Stimulated activated CD8-positive, alpha-beta memory T cell treated with anti-CD3 and anti-CD28 coated beads, Interleukin-12 subunit alpha, Interleukin-12 subunit beta, amount 100 ng/mL, for 24 hours (primary cell): Measurements from ENCODE around the gene CREM.
"Not testable (repeated sequence)": the region's sequence is repeated elsewhere in the genome, so short reads cannot be mapped to it uniquely, and the experiment has no call there.

Experiments
- DNase-seq: peaks from one replicate; pipeline ENCODE4 v3.0.0-alpha.2; 2020; ENCODE audit errors: extremely low read depth

CREM gene

DNA sequence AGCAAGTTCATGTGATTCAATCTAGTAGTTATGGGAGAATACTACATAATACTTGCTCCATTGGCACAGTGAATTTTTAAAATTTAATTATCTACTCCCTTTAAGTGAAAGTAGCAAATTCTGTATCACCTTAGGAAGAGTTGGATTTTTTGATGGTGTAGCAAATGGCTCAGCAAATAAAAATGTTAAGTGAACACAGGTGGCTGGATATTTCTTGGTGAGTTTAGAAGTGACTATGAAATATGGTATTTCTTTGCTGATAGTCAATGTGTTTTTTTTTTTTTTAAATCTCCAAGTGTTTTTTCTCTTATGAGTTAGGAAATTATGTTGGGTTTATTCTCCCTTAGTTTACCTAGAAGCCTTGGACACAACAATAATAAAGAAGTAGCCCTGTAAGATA, 67.8 kb downstream of the CREM start:
- no peak for DNase-seq

DNA sequence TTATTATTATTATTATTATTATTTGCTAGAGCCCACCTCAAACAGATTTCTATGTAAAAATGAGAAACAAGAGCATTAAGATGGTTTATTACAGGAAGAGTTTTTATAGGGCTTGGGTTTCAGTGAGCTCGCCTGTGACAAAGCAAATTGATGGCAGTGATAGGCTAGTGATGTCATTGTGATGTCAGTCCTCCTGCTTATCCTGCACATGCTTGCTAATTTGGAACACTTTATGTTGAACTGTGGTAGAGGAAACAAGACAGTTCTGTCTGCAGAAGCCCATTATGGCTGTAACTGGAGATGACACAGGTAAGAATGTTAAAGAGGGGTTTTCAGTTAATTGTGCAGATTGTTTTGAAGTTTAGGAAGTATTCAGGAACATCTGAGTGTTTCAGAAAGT, 68.3 kb downstream of the CREM start:
- DNase-seq: no peak

DNA sequence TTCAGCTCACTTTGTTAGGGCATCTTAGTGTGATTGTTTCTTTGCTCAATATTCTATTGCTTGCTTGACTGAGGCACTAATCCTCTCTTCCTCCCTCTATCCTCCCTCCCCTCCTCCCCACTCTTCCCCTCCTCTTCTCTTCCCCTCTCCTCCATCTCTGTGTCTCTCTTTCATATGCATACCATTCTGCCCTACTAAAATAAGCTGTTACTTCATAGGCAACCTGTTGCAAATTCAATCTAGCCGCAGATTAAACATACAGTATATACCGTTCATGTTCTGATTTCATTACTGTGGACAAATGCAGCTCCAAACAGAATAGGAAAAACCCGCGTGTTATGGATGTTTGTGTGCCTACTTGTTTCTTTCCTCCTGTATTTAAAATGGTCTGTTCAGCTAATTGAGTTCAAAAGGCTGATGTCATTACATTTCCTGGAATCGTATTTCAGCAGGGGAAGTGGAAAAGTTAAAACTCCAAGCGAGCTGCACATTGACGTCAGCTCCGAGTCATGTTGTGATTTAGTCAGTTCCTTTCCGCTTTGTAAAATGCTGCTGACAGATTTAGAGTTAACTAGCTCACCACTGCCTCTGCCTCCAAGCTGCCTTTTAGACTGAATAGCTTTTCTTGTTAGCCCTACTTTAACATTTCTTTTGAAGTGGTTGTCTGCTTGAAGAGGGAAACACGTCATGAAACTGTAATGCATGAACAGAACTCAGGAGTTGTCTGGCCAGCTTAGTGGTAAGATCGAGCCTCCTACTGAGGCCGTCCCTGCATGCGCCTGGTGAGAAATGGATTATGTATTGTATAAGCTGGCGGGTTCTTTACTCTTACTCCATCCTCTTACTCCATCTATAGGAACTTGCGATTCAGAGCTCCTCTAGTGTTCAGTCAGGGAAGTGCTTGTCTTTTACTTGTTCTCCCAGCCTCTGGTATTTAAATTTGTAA, 69.0 kb downstream of the CREM start:
- peak; percentile 30 for DNase-seq

DNA sequence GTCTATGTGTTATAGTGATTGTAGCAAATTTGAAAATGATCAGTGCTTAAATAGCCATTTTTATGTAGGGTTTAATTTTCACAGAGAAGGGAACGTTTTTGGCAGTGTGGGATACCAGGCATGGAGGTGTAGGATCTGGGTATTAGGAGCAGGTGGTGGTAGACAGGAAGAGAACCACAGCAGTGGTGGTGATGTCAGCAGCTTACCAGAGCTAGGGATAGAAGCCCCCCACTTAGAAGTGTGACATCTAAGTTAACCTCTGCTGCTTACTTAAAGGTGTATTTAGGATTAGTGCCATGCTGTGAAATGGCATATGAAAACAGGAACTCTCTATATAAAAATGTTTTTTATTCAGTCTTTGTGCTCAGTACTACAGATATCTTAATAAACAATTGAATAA, 73.8 kb downstream of the CREM start:
- no peak for DNase-seq

DNA sequence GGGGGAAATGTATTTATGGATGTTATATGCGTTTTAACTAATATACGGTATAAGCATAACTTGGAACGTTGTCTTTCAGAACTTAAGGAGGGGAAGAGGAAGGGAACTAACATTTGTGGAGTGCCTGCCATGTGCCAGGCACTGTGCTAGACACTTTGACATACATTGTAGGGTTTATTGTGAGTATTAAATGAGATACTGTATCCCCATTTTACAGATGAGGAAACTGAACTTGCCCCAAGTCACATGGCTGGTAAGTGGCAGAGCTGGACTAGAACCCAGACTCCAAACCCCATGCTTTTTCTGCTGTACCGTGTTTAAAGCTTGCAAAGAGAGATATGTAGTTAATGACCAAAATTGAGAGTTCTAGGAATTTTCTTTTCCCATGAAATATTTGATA, 74.6 kb downstream of the CREM start:
- no peak for DNase-seq

DNA sequence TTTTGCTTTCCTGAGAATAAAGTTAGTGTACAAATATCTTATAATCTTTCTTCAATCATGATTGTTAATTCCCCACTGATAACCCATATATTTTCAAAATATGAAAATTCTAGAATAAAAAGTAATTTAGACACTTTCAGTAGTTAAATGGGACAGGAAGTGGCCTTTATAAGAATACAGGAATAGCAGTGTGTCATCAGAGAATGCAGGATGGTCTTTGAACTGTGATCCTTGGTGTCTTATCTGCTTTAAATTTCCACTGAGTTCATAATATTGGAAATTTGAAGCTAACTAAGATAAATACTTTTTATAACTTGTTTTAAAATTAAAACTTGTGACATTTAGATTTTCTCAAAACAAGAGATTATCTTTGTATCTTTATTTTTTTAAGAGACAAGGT, 75.4 kb downstream of the CREM start:
- DNase-seq: no peak

DNA sequence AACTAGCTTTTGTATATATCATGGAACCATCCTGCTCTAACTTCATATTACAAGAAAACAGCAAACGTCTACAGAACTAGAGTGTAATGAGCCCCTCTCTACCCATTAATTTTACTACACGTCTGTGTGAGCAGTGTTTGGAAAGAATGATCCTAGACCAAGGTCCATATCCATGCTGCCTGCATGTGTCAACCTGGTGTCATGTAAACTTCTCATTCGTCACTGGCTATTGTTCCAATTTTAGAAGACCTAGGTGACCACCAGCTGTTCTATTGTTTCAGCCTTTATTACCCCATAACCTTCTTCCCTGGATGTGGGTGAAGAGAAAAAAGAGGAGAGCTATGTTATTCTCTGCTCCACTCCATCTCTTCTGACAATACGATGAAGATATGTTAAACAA, 77.1 kb downstream of the CREM start:
- DNase-seq: no peak

DNA sequence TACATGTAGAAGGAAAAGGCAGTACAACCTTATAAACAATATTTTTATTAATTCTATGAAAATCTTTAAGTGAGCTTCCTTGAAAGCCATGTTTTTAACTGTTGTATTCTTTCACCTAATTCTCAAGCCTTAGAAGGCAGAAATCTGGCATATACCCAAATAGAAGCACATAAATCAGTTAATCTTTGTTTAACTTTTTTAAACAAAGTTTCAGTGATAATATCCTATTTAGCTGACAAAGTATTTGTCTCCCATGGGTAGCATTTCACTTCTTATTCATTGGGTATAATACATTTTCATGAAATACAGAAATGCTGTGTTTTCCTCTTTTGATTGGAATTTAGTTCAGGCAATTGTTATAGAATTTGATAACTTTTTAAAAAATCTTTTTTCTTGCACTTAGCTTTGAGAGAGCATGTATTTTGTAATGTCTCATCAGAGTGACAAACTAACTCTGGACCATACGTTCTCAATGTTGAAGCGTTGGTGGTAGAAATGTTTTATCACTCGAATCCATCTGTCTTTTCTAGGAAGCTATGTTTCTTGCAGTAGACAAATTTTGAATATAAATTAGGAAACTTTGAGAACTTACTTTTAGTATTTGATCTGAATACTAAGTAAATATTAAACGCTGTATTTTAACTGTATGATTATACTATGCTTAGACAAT, 78.1 kb downstream of the CREM start:
- DNase-seq: no peak

DNA sequence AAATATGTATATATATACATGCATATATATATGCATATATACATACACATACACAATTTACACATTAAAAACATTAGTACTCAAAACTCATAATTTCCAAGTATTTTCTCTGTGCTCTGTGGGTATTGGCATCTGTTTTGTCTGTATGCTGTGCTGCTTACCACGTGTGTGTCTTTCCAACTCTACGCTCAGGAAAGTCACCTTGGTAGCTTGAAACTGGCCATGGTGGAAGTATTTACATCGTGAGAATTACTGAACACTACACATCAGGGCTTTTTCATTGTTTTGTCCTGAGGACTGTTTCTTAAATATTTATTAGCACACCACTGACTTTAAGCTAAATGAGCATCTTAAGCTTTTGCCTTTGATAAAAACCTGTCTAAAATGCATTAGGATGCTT, 79.6 kb downstream of the CREM start:
- DNase-seq: no peak

DNA sequence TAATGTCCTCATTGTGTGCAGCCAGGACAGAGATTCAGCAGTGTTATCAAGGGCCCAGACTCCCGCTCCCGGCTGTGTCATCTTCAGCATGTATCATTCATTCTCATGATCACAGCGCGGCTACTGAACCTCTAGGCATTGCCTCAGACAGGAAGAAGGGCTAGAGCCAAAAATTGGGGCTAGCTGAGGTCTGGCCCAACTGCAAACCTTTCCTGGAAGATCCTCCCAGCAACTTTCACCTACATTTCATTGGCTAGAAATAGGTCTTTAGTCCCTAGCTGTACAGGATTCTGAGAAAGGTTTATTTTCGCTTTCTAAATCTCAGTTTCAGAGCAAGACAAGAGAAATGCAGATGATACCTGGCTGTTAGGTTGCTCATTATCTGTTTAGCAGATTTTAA, 81.9 kb downstream of the CREM start:
- no peak for DNase-seq

DNA sequence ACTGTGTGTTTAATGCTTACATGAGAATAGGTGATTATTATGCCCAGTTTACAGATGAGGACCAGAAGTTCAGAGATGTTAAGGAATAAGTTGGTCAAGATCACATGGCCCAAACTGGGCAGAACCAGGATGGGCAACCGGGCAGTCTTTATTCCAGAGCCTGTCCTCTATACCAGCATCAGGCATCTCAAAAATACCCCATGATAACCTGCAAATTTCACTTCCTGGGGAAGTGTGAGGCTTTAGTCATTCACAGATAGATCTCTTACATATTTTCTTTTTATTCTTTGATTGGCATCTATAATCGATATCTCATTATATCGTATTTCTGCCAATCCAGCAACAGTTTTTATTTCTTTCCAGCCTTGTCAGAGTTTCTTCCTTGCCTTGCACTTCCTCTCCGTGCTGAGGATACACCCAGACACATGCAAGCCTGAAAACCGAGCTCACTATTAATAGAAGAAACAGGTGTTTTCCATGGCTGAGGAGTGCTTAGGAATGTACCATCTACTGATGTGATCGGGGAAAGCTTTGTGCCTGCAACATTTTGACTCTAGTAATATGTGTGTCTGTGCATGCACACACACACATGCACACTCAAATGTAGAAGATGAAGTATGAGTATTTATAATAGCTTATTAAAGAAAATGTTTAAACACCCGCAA, 82.4 kb downstream of the CREM start:
- DNase-seq: no peak

DNA sequence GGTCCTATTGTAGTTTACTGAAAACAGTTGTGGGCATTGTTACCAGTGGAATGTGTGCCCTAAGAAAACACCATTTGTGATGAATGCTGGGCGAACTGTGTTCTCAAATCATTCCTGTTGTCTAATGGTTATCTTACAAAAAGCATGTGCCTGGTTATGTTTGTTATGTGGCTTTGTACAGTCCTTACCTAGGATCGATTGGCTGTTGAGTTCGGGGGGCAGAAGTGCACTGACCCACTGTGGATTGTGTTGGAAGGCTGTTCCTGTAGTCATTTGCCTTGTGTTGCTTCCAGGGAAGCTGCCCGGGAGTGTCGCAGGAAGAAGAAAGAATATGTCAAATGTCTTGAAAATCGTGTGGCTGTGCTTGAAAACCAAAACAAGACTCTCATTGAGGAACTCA, 84.3 kb downstream of the CREM start:
- DNase-seq: no peak

DNA sequence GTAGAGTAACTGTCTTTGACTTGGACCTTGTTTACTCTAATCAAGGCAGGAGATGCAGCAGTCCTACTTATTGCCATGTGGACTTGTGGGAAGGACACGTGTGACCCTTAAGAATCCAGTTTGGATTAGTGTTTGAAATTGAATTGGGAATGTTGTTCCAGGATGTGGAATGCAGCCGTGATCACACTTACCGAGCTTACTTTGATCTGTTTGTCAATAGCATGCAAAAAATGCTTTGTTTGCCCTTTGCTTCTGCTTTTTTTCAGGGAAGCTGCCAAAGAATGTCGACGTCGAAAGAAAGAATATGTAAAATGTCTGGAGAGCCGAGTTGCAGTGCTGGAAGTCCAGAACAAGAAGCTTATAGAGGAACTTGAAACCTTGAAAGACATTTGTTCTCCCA, 84.7 kb downstream of the CREM start:
- DNase-seq: no peak

DNA sequence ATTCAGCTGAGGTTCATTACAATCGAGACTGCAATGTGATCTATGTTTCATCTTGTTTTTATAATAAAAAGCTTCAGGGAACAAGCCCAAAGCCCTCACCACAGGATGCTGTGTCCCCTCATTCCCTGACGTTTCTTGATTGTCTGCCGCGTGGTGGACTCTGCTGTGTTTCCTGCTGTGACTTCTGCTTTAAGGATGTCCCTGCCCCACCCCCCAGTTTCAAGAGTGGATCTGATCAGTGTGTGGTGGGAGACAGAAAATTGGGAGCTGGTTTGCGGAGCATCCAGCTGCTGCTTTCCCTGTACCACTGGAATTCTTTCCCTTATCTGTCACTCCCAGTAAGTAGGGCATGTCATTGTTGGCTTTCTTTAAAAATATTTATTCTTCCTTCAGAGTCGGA, 86.2 kb downstream of the CREM start:
- DNase-seq: no peak

DNA sequence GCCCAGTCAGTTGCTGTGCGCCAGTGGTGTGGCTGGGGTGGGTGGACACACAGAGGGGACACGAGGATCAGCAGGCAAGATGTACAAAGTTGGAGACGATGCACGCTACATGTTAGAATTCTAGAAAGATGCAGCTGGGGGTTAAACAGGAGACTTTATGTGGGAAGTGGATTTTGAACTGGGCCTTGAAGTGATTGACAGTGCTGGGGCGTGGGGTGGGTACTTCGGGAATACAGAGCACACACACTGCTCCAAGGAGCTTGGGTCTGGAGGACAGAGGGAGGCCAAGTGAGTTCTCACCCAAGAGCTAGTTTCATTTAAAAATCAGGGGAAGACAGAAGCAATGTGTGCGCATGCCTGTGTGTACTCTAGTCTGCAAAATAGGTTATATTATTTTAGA, 87.1 kb downstream of the CREM start:
- no peak for DNase-seq

DNA sequence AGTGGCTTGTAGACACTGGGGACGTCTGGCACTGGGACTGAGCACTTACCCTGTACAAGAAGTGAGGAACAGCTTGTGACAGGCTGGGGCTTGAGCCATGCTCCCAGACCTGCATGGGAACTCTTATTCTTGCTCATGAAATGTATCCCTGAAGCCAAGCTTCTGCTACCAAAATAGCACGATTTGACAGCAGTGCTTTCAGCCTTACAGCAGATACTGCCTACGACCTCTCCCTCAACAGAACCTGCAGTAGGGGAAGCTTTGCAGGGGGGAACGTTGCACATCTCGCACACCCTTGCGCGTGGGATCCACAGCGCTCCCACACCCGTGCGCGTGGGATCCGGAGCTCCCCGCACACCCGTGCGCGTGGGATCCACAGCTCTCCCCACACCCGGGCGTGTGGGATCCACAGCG, 88.0 kb downstream of the CREM start:
- no peak for DNase-seq

DNA sequence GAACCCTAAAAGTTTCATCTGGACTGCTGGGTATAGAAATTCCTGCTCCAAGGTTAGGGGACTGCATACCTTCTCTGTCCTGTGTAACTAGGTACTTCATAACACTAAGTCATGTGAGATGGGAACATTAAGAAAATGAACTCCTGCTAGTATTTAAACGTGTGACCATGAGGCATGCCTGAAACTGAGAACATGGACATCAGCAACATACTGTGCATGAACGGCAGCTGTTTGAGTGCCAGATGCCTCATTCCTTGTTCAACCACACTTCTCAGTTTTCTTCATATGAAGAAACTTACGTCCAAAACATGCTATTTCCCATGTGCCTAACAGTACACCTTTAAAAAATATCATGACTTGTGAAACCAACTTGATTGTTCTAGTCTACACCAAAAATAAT, 88.5 kb downstream of the CREM start:
- DNase-seq: no peak

DNA sequence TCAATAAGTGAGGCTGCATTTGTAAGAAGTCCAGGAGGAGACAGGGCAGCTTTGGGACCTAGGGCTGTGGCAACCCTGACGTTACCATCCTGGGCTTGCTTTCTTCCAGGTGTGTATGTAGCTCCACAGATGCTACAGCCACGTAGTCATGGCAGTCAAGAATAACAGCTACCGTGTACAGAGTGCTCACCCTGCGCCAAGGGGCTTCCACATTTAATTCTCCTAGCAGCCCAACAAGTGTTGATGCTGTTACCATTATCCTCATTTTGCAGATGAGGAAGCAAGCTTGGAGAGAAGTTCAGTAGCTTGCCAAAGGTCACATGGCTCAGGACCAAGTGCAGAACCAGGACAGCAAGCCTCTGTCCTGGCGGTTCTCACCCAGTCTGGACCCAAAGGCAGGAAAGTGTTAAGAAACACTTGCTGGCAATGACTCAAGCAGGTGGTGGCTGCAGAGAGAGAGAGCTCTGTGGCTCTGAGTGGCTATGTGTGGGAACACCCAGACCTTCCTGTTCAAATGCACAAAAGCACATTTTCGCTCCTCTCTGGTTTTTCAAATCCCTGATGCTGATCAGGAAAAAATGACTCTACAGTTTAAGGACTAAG, 89.8 kb downstream of the CREM start:
- no peak for DNase-seq

DNA sequence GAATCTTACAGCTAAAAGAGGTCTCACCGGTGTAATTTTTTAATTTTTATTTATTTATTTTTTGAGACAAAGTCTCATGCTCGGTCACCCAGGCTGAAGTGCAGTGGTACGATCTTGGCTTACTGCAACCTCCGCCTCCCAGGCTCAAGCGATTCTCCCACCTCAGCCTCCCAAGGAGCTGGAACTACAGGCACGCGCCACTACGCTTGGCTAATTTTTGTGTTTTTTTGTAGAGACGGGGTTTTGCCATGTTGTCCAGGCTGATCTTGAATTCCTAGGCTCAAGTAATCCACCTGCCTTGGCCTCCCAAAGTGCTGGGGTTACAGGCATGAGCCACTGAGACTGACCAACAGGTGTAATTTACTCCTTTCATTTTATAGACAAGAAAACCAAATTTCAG, 90.3 kb downstream of the CREM start:
- DNase-seq: not testable (repeated sequence)

DNA sequence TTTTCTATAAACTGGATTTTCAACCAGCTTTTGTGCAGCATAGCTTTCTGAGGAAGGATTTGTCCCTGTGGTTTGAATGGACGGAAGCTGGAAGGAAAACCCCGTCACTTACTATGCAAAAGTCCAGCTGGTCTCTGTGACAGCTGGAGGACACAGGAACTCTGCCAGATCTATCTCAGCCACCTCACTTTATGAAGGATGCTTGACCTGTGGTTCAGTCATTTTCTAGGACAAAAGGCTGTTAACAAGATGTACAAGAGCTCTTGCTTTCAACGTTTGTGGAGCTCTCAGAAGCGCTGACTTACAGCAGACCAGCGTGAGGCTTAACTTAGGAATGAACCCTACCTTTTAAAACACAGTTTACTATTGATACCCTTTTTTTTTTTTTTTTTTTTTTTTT, 90.8 kb downstream of the CREM start:
- no peak for DNase-seq

DNA sequence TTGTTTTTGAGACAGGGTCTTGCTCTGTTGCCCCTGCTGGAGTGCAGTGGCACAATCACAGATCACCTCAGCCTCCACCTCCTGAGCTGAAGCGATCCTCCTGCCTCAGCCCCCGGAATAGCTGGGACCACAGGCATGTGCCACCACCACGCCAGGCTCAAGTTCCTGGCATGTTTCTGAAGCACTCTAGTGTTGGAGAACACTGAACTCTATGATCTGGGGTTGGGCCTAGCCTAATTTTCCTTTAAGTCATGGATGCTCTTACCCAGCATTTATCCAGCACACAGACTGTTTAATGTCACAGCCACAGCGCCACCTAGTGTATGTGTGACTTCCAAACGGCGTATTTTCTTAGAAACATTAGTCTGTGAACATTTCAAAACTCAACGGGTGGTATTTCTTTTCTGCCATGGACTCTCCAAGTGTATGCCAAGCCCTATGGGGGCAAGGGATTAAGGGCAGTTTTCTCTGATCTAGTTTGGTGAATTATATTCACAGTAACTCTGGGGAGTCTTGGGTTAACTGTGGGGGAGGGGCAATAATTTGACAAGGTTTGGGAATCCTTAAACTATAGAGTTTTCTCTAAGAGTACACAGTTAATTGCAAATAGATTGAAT, 91.8 kb downstream of the CREM start:
- DNase-seq: peak; percentile 59

DNA sequence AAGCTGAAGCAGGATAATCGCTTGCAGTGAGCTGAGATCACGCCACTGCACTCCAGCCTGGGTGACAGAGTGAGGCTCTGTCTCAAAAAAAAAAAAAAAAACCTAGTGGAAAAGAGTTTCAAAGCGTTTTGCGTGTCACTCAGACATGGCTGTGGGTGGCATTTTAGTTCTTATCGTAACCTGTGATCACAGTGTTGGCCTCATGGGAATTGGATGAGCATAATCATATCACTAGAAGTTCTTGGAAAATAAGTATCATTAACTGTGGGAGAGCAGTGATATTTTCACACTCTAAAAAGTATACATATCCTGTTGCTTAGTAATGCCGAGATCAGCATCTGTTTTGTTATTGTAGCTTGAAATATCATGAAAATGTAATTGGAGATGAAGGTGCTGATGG, 92.6 kb downstream of the CREM start:
- no peak for DNase-seq
